ENCODE results near the gene PSMD11.

PSMD11 gene

GRCh38 chr17:32467949-32468348 is 23.6 kb downstream of the PSMD11 start:
- no peak for DNase-seq (ENCODE audit: low spot score)

GRCh38 chr17:32470405-32471167 is 26.3 kb downstream of the PSMD11 start:
- DNase-seq (ENCODE audit: low spot score) = no peak

- no peak for DNase-seq (ENCODE audit: low spot score)
These were observed 27.3 kb downstream of the PSMD11 start for GRCh38 chr17:32471652-32472051.

- DNase-seq (ENCODE audit: low spot score) = no peak
These were observed 30.9 kb downstream of the PSMD11 start for GRCh38 chr17:32475258-32475657.

GRCh38 chr17:32477220-32477619 is 32.9 kb downstream of the PSMD11 start:
- DNase-seq (ENCODE audit: low spot score) = no peak

- DNase-seq (ENCODE audit: low spot score) = no peak
These were observed 34.8 kb downstream of the PSMD11 start for GRCh38 chr17:32479074-32479617.

GRCh38 chr17:32481193-32481592 is 36.9 kb downstream of the PSMD11 start:
- DNase-seq (ENCODE audit: low spot score) = no peak

- DNase-seq (ENCODE audit: low spot score) = no peak
These were observed 38.4 kb downstream of the PSMD11 start for GRCh38 chr17:32482568-32483320.

GRCh38 chr17:32483451-32484019 is 39.2 kb downstream of the PSMD11 start:
- DNase-seq (ENCODE audit: low spot score) = peak; percentile 87

GRCh38 chr17:32484041-32484461 is 39.7 kb downstream of the PSMD11 start:
- no peak for DNase-seq (ENCODE audit: low spot score)

GRCh38 chr17:32484628-32485027 is 40.3 kb downstream of the PSMD11 start:
- DNase-seq (ENCODE audit: low spot score) = no peak

GRCh38 chr17:32485261-32486110 is 41.2 kb downstream of the PSMD11 start:
- DNase-seq (ENCODE audit: low spot score) = peak; percentile 17

- DNase-seq (ENCODE audit: low spot score) = peak; percentile 99
These were observed 41.9 kb downstream of the PSMD11 start for GRCh38 chr17:32486111-32486700.

- DNase-seq (ENCODE audit: low spot score) = peak; percentile 94
These were observed 42.6 kb downstream of the PSMD11 start, which contains the start of gene CDK5R1 for GRCh38 chr17:32486701-32487472. TSS of gene CDK5R1 (plus strand) at chr17:32486993. CDS start at chr17:32487621, 628 bp downstream.

- no peak for DNase-seq (ENCODE audit: low spot score)
These were observed 43.3 kb downstream of the PSMD11 start for GRCh38 chr17:32487473-32488176.

- DNase-seq (ENCODE audit: low spot score) = no peak
These were observed 43.9 kb downstream of the PSMD11 start for GRCh38 chr17:32488177-32488542.

- no peak for DNase-seq (ENCODE audit: low spot score)
These were observed 44.4 kb downstream of the PSMD11 start for GRCh38 chr17:32488604-32489180.

GRCh38 chr17:32489320-32490100 is 45.2 kb downstream of the PSMD11 start:
- no peak for DNase-seq (ENCODE audit: low spot score)

GRCh38 chr17:32490101-32490482 is 45.8 kb downstream of the PSMD11 start:
- DNase-seq (ENCODE audit: low spot score) = peak; percentile 84
